Daoy (cell line): Measurements from ENCODE around the gene JADE1. TPM values are rescaled to one million over a fixed set of nuclear protein-coding genes. Genes with fewer than 3 reads are reported as not detected.

Experiments
- DNase-seq: peaks from one replicate; pipeline ENCODE4 v3.0.0-alpha.2; 2015; ENCODE audit warnings: low read depth
- total RNA-seq: library from RNA; depleted of rRNA; stranded (reverse); fragments of >200 nt; shearing (Covaris generic); gene quantifications from 2 replicates; pipeline ENCODE4 v1.2.3, GENCODE V29; 2014

Gene JADE1
- total RNA-seq, 1 experiment from 2014 or later = 5.9 TPM

DNA sequence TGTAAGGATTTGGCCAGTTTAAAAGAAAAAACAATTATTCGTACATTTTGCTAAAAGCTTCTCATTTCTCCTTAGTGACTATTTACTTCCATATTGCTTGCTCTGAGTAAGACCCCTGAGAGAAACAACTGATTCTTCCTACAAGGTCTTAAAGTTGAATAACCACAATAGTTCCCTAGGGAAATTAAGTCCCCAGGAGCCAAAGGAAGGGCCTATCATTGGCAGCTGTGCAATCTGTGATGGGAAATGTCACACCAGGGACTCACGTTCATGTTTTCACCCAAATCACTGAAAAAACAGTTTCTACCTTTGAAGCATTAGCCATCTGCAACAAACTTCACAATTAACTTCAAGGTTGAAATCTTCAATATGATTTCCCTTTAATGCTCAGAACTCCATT, 66.7 kb downstream of the JADE1 start:
- no peak for DNase-seq

GRCh38 chr4:128877934-128878333, 68.4 kb downstream of the JADE1 start:
- no peak for DNase-seq

DNA sequence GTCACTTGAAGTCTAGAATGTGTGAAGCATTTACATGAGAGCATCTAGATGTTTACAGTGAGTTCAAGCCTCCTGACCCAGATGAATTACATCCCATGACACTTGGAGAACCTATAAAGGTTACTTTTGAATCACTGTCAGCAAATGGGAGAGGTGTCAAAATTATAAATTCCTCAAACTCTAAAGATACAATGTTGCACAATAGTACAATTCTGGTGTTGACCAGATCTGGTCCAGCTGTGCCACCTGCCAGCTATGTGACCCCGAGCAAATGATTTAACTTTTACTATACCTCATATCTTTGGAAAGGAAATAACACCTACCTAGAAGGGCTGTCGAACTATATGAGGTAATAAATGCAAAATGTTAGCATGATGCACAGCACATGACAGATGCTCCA, 69.8 kb downstream of the JADE1 start:
- no peak for DNase-seq

DNA sequence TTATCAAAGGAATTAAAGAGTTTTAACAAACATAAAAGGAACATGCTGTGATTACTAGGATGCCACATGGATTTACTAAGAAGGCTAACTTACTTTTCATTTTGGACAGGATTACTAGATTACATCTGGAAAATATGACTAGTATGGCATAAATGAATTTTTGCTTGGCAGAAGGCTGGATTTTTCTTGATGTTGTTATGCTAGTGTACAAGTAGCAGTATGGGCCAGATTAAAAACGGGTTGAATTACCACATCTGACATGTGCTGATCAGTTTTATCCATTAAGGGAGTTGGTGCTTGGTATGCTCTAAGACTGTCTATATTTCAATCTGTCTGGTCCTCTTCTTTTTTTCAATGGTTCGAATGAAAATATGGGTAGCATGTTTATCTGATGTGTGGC, 70.5 kb downstream of the JADE1 start:
- no peak for DNase-seq

DNA sequence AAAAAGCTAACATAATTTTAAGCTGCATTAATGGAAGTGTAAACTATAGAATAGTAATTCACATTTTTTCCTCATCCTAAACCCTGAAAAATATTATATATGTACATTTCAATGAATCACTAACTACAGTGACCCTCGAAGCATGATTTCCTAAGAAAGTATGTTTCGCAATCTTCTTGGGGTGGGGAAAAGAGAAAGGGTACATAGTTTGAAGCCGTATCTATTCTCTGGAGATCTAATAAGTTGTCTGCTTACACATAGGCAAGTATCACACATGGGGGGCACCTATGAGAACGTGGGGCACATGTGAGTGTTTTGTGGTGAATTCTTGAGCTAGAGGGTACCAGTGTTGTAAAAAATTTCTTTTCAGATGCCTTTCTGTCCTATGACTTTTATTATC, 71.2 kb downstream of the JADE1 start:
- DNase-seq = no peak

- no peak for DNase-seq
These were observed 95.3 kb downstream of the JADE1 start for GRCh38 chr4:128904821-128905220.

GRCh38 chr4:128906581-128906980, 97.1 kb downstream of the JADE1 start:
- no peak for DNase-seq

DNA sequence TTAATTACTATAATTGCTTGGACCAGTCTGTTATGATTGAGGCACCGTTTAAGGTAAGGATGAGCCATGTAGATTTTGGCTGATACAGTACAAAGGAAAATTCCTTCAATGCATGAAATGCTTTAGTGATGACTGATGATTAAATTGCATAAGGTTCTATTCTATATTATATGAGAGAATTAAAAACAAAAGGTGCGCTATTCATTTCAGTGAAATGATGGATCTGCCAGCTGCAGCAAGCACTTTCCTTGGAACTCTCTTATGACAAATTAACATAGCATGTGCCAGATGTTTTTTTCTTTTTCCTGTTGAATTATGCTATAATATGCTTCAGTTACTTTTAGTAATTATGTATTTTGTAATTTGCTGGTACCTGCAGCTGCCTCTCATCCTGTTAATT, 98.5 kb downstream of the JADE1 start:
- no peak for DNase-seq

DNA sequence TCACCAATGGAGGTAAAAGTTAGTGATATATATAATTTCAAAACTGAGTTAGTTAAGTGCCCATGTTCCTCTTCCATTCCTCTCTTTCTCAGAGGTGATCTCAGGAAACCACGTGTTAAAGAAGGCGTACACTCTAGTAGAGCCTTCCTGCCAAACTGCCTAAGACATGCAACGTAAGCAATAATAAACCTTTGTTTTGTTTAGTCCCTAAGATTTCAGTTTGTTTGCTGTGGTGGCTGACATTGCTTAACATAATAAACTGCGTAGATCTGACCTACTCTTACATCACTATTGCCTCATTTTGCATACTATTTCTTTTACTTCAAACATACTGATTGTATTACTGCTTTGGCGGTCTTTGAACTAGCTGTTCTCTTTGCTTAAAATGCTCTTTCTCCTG, 99.2 kb downstream of the JADE1 start:
- no peak for DNase-seq

DNA sequence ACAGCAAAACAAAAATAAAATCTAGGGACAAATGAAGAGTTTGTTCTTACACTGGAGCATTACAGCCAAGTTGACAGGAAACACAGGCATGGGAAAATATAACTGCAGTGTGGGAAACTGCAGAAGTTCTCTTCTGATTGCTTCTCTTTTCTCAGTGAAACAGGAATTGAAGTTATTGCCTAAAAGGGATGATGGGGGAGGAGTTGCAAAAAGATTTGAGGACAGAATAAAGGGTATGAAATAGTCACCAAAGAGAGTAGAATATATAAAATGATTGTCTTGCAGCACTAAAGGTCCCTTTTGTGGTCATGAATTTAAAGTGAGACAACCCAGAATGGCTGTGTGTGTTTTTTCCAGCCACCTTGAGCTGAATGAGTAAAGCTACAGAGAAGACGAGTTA, 103.7 kb downstream of the JADE1 start:
- no peak for DNase-seq

GRCh38 chr4:128915544-128915943, 106.0 kb downstream of the JADE1 start:
- no peak for DNase-seq

- DNase-seq = no peak
These were observed 107.3 kb downstream of the JADE1 start for GRCh38 chr4:128916832-128917231.

DNA sequence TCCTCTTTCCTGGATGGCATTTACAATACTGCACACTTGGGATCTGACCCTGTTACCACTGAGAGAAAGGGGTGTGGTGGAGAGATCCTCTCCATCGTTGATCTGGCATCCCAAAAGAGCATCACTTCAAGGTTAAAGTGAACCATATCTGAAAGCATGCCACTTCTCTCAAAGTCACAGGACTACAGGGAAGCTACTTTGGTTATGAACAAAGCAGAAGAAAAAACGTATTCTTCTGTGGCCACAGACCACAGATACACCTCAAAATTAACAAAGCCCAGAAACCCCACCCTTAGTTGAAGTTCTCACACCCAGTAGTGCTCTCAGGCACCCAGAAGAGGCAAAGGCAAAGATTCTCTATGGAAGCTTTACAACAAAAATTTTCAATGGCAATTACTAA, 108.3 kb downstream of the JADE1 start:
- no peak for DNase-seq

DNA sequence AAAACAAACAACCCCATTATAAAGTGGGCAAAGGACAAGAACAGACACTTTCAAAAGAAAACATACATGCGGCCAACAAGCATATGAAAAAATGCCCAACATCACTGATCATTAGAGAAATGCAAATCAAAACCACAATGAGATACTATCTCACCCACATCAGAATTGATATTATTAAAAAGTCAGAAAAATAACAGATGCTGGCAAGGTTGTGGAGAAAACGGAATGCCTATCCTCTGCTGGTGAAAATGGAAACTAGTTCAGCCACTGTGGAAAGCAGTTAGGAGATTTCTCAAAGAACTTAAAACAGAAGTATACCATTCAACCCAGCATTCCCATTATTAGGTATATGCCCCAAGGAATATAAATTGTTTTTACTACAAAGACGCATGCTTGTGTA, 112.5 kb downstream of the JADE1 start:
- DNase-seq = no peak
